Left kidney (tissue), 8 donors: Measurements from ENCODE around the gene E2F2. TPM values are rescaled to one million over a fixed set of nuclear protein-coding genes. Genes with fewer than 3 reads are reported as not detected.

ENCODE experiments used
- DNase-seq: peaks from one replicate; pipeline ENCODE4 v3.0.0-alpha.2; 2013
- long read RNA-seq, 8 donors: transcript quantifications; one replicate each; lab custom pipeline, GENCODE V29; 2026
- polyA plus RNA-seq: library from polyadenylated mRNA; unstranded; fragments of 120-200 nt; gene quantifications from one replicate; pipeline ENCODE4 v1.2.1, GENCODE V29; 2013; ENCODE audit not compliant: insufficient read length

Gene E2F2
- 5.9 TPM for polyA plus RNA-seq
- long read RNA-seq, donor 1: 0 reads
- long read RNA-seq, donor 2: 0 reads
- long read RNA-seq, donor 3: 0 reads
- long read RNA-seq, donor 4: 0 reads
- long read RNA-seq, donor 5, full-length matches to known transcripts: 1 of 1 reads
- long read RNA-seq, donor 5, partial matches to known transcripts: 0 of 1 reads
- long read RNA-seq, donor 5, other reads (novel, unspliced or antisense): 0 of 1 reads
- long read RNA-seq, donor 6: 0 reads
- long read RNA-seq, donor 7: 0 reads
- long read RNA-seq, donor 8: 0 reads

DNA sequence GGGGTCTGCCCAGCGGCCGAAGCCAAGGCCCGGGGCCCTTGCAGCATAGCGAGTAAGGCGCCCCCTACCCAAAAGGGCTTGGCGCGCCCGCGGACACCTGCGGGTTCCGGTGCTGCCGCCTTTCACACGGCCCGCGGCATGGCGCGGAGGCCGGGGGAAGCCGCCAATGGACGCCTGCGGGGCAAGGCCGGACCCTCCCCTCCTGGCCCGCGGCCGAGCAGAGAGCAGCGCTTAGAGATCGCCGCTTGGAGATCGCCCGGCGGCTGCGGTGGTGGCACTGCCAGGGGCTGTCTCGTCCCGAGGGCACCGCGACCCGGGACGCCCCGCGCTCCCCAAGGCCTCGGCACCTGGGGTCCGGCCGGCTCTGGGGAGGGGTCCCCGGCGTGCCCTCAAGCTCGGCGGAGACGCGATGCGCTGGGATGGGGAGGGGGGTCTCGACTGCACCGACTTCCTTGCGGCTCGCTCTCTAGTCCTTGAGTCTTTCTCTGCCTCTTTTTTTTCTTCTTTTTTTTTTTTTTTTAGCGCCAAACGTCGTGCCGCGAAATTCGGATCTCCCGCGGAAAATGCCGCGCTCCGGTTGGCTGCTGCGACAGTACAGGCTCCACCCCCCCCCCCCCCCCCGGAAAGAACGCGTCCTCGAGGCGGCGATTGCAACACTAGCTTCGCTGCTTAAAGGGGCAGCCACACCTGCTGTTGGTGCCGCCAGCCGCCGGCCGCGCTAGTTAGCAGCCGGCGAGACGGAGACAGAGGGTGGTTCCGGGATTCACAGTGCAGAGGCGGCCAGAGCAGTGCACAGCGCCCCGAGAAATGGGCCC lies at the start of gene E2F2:
Gene E2F2, minus strand, starts transcription at position 487 of the 815 bp plus-strand sequence. Its CDS starts 440 bp downstream, at position 47.
- peak; percentile 81 for DNase-seq

- DNase-seq: no peak
Observed at GRCh38 chr1:23578997-23579363, 47.9 kb upstream of the E2F2 start.

DNA sequence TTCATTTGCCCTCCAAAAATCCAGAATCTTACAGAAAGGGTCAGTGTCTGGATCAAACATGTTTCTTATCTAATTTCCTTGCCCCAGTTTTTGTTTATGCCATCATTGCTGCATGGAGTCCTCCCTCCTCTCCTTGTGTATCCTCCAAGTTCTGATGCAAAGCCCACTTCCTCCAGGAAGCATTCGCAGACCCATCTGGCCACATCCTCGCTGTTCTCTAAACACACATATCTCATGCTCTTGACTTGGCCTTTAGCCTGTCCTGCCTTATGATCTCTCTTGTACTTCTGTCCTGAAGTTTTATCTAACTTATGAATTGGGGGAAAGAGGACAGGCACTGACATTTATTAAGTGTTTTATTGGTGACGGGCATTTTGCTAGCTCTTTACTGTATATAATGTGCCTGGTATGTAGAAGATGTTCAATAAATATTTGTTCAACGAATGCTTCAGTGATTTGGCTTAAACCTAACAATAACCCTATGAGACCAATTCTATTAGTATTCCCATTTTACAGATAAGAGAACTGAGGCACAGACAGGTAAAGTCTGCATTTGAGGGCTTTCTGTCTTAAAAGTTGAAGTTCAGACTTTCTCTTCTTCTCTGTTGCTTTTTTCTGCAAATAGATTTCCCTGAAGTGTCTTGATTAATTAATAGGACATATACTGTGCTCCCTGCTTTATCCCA lies 47.4 kb upstream of the E2F2 start:
- no peak for DNase-seq

GRCh38 chr1:23577056-23578004 lies 46.3 kb upstream of the E2F2 start:
- no peak for DNase-seq

GRCh38 chr1:23576338-23577055 lies 45.5 kb upstream of the E2F2 start:
- no peak for DNase-seq

DNA sequence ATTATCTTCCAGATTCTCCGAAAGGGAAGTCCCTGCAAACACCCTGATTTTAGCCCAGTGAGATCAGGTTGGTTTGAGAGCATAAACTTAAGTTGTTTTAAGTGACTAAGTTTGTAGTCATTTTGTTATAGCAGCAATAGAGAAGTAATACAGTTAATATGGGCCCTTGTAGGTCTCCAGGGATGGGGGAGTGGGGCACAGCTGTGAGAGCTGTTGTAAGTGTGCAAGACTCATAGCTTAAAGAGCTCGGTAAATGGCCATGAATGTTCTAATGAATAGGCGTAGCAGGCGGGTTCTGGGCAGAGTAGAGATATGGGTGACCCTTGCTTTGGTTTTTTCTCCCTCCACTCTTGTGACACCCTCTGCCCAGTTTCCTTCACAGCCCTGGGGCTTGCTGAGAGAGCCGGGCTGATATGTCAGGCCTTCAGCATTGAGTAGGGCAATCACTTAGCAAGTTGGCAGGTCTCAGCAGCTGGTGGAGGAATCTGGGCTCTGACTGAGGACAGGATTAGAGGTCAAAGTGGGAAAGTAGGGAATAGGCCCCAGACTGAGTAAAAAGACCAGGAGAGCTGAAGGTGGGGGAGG lies 44.3 kb upstream of the E2F2 start:
- no peak for DNase-seq

- no peak for DNase-seq
Observed at GRCh38 chr1:23574265-23574754, 43.3 kb upstream of the E2F2 start.

DNA sequence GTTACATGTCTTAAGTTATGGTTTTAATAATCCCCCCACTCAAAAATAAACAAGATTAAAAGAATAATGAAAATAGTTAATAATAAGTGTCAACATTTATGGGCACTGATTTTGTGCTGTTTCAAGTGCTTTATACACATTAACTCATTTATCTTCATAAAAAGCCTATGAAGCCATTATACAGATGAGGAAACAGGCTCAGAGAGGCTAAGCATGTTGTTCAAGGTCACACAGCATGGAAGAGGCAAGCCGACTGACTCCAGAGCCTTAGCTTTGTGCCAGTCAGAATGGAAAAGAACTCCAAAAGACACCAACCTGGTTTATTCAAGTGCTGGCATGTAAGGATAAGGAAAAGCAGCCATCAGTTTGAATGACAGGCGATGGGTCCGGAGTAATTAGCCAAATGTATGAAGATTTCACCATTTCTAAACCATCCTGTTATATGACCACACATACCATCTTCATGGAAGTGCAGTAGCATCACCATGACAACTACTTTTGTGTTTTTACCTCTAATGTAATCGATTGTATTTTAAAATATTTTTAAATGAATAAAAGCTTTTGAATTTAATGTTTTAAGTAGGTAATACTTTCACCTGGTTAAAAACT lies 42.6 kb upstream of the E2F2 start:
- no peak for DNase-seq

- no peak for DNase-seq
Observed at GRCh38 chr1:23571465-23571864, 40.4 kb upstream of the E2F2 start.

DNA sequence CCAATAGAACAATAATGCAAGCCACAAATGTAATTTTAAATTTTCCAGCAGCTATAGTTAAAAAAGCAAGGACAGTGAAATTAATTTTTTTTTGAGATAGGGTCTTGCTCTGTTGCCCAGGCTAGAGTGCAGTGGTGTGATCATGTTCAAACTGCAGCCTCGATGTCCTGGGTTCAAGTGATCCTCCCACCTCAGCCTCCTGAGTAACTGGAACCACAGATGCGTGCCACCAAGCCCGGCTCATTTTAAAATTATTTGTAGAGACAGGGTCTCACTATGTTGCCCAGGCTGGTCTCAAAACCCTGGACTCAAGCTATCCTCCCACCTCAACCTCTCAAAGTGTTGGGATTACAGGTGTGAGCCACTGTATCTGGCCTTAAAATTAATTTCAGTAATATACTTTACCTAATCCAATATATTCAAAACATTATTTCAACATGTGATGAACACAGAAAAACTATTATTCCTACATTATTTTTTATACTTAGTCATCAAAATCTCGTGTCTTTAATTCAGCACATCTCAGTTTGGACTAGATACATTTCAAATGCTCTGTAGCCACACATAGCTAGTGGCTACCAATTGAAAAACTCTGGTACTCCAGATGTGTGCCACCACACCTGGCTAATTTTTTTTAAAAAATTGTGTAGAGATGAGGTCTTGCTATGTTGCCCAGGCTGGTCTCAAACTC lies 39.1 kb upstream of the E2F2 start:
- DNase-seq: no peak

GRCh38 chr1:23568608-23569383 lies 37.8 kb upstream of the E2F2 start:
- DNase-seq: no peak

DNA sequence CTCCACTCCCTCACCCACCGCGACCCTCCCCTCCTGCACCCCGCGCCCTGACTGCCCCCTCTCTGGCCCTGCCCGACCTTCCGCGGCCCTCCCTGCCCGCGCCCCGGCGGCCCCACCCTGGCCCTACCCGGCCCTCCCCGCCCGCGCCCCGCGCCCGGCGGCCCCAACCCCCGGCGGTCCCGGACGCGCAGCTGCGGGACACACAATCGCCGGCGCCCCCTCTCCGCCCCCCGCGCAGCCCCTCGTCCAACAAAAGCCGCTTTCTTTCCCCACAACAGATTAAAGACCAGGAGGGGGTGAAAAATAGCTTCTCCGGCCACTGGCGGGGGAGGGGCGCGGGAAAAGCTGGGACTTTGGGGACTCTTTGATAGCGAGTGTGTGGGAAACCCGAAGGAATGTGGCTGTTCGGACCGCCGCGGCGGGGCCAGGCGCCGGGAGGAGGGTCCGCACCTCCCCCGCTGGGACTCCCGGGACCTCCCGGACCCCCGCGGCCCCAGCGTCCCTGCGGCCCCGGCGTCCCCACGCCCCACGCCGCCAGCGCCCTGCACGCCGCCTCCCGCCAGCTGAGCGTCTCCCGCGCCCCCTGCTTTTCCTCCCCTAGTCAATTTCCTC lies 37.1 kb upstream of the E2F2 start:
- DNase-seq: no peak

GRCh38 chr1:23567629-23567995 lies 36.6 kb upstream of the E2F2 start:
- no peak for DNase-seq

DNA sequence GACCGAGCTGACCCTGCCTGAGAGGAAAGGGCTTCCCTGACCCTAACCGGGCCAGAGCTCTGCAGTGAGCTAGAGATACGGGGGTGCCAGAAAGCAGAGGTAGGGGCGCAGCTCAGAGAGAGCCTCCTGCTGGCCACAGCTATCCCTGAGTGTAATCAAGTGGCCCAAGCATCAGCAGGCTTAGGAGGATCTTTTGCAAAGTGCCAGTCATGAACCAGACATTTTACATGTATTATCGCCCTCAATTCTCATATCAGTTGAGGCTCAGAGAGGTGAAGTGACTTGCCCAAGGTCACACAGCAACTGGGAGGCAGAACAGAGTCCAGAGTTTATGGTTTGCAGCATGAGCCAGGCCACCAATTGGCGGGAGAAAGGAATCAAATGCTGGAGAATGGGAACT lies 35.3 kb upstream of the E2F2 start:
- no peak for DNase-seq

GRCh38 chr1:23565776-23566175 lies 34.7 kb upstream of the E2F2 start:
- no peak for DNase-seq

DNA sequence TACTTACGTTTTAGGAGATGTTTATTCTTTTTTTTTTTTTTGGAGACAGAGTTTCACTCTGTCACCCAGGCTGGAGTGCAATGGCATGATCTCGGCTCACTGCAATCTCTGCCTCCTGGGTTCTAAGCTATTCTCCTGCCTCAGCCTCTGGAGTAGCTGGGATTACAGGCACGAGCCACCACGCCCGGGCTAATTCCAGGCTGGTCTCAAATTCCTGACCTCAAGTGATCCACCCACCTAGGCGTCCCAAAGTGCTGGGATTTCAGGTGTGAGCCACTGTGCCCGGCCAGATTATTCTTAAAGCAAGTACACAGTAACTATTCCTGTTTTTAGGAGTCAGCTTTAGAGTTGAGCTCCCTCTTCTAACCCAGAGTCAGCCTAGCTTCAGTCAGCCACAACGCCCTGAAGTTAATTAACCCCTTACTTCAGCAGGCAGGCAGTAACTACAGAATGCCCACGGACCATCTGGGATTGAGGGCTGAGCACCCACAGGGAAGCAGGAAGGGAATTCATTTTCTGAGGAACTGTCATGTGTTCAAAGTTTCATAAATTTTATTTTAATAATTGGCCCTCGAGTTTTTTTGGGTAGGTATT lies 33.6 kb upstream of the E2F2 start:
- DNase-seq: no peak

- no peak for DNase-seq
Observed at GRCh38 chr1:23563755-23564374, 32.8 kb upstream of the E2F2 start.
